Measurements from ENCODE around the gene FRMD4B. TPM values are rescaled to one million over a fixed set of nuclear protein-coding genes. Genes with fewer than 3 reads are reported as not detected.

FRMD4B gene
- total and polyA plus RNA-seq, 2 experiments from 2014 or later, result not detected

DNA sequence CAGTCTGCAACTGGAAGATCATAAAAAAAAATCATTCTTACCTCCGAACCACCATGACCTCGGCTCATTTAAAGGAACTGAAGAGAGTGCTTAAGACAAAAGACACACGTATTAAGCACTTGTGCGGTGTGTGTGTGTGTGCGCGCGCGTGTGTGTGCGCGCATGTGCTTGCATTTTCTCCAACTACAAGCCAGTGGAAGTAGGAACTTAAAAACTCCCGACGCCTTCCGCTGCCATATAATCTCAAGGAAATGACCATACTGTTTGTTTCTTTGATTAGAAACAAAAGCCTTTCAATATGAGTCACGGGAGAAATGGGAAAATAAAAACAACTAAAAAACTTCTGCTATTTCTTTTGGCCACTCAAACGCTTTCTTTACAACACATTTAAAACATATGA lies 32.4 kb downstream of the FRMD4B start:
- Histone ChIP-seq H3K27ac (no peak overlapping the region), H3F3A (ENCODE audit: insufficient read depth) (no peaks in the 10 kb centered on the region), H3K9ac (no peak overlapping the region), H3K79me2 (ENCODE audit: insufficient read depth) (no peaks in the 10 kb centered on the region), H3K4me1 (ENCODE audit: insufficient read depth) (no peaks in the 10 kb centered on the region), H3K9me3 (ENCODE audit: low read depth) (no peaks in the 10 kb centered on the region), H3K4me2 (ENCODE audit: unreplicated experiment) (no peak overlapping the region), H3K9me2 (ENCODE audit: insufficient read depth) (no peaks in the 10 kb centered on the region), H4K20me1 (ENCODE audit: insufficient read depth) (no peaks in the 10 kb centered on the region), H3K36me3 (ENCODE audit: low read depth) (no peaks in the 10 kb centered on the region), H2AFZ (no peak overlapping the region), H3K27me3 (replicated peaks; ENCODE audit: insufficient read depth) (peaks cover 14% of the 10 kb centered on the region; the same call in 1 of the 2 replicates), H3K4me3 (no peak overlapping the region)
- TF ChIP-seq EZH2 (IDR thresholded peaks at IDR 0.05; ENCODE audit: insufficient read depth, poor library complexity, severe bottlenecking) (no peak), EZH2phosphoT487 (IDR thresholded peaks at IDR 0.05; ENCODE audit: insufficient read depth, low read depth) (no peak)
- 68 to 69% methylated on average over 15 of the region's 15 CpGs for WGBS, 2 experiments (ENCODE audit: low coverage in 1 of 2, low lambda C conversion rate in 2 of 2, missing lambda C conversion rate in 2 of 2)
- no peak for DNase-seq
- in situ Hi-C loops (cut with MboI), result no loop called here

DNA sequence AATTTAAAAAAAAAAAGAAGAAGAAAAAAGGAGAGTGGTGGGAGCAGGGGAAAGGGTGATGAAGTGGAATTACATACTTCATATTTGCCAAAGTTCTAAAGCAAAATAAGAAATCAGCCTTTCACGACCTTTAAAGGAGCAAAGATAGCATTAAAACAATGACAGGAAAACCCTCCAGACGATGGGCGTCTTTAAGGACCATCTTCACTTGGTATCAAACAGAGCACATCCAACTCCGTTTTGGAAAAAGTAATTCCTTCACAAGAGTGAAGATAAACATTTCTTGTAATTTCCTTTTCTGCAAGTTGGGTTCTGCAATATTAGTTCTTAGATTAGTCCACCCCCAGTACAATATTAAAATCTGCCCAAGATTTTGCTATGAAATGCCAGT lies 32.8 kb downstream of the FRMD4B start:
- TF ChIP-seq EZH2phosphoT487 (IDR thresholded peaks at IDR 0.05; ENCODE audit: insufficient read depth, low read depth) (no peak), EZH2 (IDR thresholded peaks at IDR 0.05; ENCODE audit: insufficient read depth, poor library complexity, severe bottlenecking) (no peak)
- in situ Hi-C loops (cut with MboI), result no loop called here
- H3K4me1 ChIP-seq (ENCODE audit: insufficient read depth), result no peaks in the 10 kb centered on the region

DNA sequence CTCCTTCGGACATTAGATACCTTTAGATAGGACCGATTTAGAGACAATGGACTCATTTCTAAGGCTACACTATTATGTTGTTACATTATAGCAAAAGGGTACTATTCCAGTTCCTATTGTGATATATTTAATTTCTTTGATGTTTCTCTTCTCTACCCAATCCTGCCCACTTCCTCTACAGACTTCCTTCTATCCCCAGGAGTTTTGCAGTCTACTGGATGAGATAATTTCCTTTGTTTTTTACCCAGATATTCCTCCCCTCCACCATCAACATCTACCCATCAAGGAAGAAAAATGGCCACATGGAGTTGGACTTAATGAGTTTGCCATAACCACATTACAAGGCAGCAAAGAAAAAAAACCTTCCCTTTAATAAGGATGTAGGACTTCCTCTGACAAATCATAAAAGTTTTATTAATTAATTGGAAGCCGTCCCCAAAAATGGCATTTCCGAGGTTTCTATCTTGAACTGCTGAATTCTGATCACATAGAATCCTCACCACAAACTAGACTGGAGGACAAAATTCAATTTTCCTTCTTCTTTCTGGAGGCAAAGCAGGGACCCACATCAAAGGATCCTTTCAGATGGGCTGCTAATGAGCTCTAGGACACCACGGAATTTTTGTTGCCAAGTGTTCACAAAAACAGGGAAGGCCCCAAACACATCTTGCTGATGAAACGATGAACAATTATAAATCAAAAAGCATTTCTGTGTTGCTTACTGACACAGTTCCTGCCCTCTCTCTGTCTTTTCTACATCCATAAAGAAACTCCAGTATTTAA lies 33.4 kb downstream of the FRMD4B start:
- peaks cover 14% of the 10 kb centered on the region; the same call in 1 of the 2 replicates for H3K27me3 ChIP-seq (replicated peaks; ENCODE audit: insufficient read depth)
- no peak overlapping the region for H3K27ac ChIP-seq
- no peaks in the 10 kb centered on the region for H3F3A ChIP-seq (ENCODE audit: insufficient read depth)
- H3K4me2 ChIP-seq (ENCODE audit: unreplicated experiment), result no peak overlapping the region
- no peaks in the 10 kb centered on the region for H3K79me2 ChIP-seq (ENCODE audit: insufficient read depth)
- no peaks in the 10 kb centered on the region for H3K4me1 ChIP-seq (ENCODE audit: insufficient read depth)
- in situ Hi-C loops (cut with MboI), result no loop called here
- no peak for TF ChIP-seq EZH2phosphoT487 (IDR thresholded peaks at IDR 0.05; ENCODE audit: insufficient read depth, low read depth)
- no peak for TF ChIP-seq EZH2 (IDR thresholded peaks at IDR 0.05; ENCODE audit: insufficient read depth, poor library complexity, severe bottlenecking)
- H3K9me2 ChIP-seq (ENCODE audit: insufficient read depth), result no peaks in the 10 kb centered on the region
- no peak for DNase-seq
- no peak overlapping the region for H2AFZ ChIP-seq
- H3K9me3 ChIP-seq (ENCODE audit: low read depth), result no peaks in the 10 kb centered on the region
- no peaks in the 10 kb centered on the region for H4K20me1 ChIP-seq (ENCODE audit: insufficient read depth)
- no peaks in the 10 kb centered on the region for H3K36me3 ChIP-seq (ENCODE audit: low read depth)
- H3K9ac ChIP-seq, result no peak overlapping the region
- 50 to 53% methylated on average over 6 of the region's 6 CpGs for WGBS, 2 experiments (ENCODE audit: low coverage in 1 of 2, low lambda C conversion rate in 2 of 2, missing lambda C conversion rate in 2 of 2)
- H3K4me3 ChIP-seq, result no peak overlapping the region

More for the DNA sequence above, 32.8 kb downstream of the FRMD4B start:
- Histone ChIP-seq H2AFZ (no peak overlapping the region), H4K20me1 (ENCODE audit: insufficient read depth) (no peaks in the 10 kb centered on the region), H3K9ac (no peak overlapping the region), H3K4me3 (no peak overlapping the region), H3K27me3 (replicated peaks; ENCODE audit: insufficient read depth) (peaks cover 14% of the 10 kb centered on the region; the same call in 1 of the 2 replicates), H3K9me3 (ENCODE audit: low read depth) (no peaks in the 10 kb centered on the region), H3K36me3 (ENCODE audit: low read depth) (no peaks in the 10 kb centered on the region), H3F3A (ENCODE audit: insufficient read depth) (no peaks in the 10 kb centered on the region), H3K27ac (no peak overlapping the region), H3K9me2 (ENCODE audit: insufficient read depth) (no peaks in the 10 kb centered on the region), H3K79me2 (ENCODE audit: insufficient read depth) (no peaks in the 10 kb centered on the region), H3K4me2 (ENCODE audit: unreplicated experiment) (no peak overlapping the region)
- WGBS, 2 experiments (ENCODE audit: low coverage in 1 of 2, low lambda C conversion rate in 2 of 2, missing lambda C conversion rate in 2 of 2), result 72 to 73% methylated on average over 4 of the region's 4 CpGs
- no peak for DNase-seq

DNA sequence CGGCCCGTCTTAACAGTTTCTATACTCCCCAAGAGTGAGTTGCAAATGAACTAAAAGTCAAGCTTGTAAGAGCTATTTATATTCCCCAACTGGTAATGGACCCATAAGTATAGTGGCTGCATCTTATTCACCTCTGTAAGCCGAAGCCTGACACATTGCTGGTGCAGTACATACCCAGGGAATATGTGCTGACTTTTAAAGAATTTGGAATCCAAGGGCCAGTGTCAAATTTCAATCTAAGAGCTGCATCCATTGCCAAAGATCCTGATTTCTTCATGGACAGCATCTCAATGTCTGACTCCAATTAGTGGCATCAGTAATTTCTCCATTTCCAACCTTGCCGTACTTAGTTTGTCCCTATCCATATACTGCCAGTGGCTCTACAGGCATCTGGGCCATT lies 42.0 kb downstream of the FRMD4B start:
- Histone ChIP-seq H3K4me3 (no peak overlapping the region), H2AFZ (no peak overlapping the region), H3K27me3 (replicated peaks; ENCODE audit: insufficient read depth) (no peaks in the 10 kb centered on the region; the same call in 1 of the 2 replicates), H3K9ac (no peak overlapping the region), H4K20me1 (ENCODE audit: insufficient read depth) (no peaks in the 10 kb centered on the region), H3K4me1 (ENCODE audit: insufficient read depth) (no peaks in the 10 kb centered on the region), H3K27ac (no peak overlapping the region), H3K9me2 (ENCODE audit: insufficient read depth) (no peaks in the 10 kb centered on the region), H3K9me3 (ENCODE audit: low read depth) (no peaks in the 10 kb centered on the region), H3K36me3 (ENCODE audit: low read depth) (no peaks in the 10 kb centered on the region), H3K4me2 (ENCODE audit: unreplicated experiment) (no peak overlapping the region), H3K79me2 (ENCODE audit: insufficient read depth) (no peaks in the 10 kb centered on the region), H3F3A (ENCODE audit: insufficient read depth) (no peaks in the 10 kb centered on the region)
- TF ChIP-seq EZH2 (IDR thresholded peaks at IDR 0.05; ENCODE audit: insufficient read depth, poor library complexity, severe bottlenecking), result no peak
- no peak for TF ChIP-seq EZH2phosphoT487 (IDR thresholded peaks at IDR 0.05; ENCODE audit: insufficient read depth, low read depth)
- in situ Hi-C loops (cut with MboI), result no loop called here
- no peak for DNase-seq
- 25 to 27% methylated on average over 4 of the region's 4 CpGs for WGBS, 2 experiments (ENCODE audit: low coverage in 1 of 2, low lambda C conversion rate in 2 of 2, missing lambda C conversion rate in 2 of 2)
